ENCODE results near the gene DCP1A. TPM values are rescaled to one million over a fixed set of nuclear protein-coding genes. Genes with fewer than 3 reads are reported as not detected.
"Not testable (repeated sequence)": the region's sequence is repeated elsewhere in the genome, so short reads cannot be mapped to it uniquely, and the experiment has no call there.

The DCP1A gene
- polyA plus RNA-seq, 1 experiment: 34.0 TPM

GRCh38 chr3:53255775-53256703 lies 91.3 kb downstream of the DCP1A start, which contains the start of gene TKT:
Gene TKT (minus strand): TSS chr3:53256022. CDS start chr3:53255942, 80 bp downstream.
- CTCF ChIA-PET: interaction anchor here (0.9 kb wide), 1 partner anchor 86 kb away, joined by 3 read pairs; no protein-coding TSS in a partner anchor
- DNase-seq (ENCODE audit: low read depth): peak; percentile 31
- POLR2A ChIA-PET: no interaction called here
- no peak for TF ChIP-seq CTCF (IDR thresholded peaks at IDR 0.05; ENCODE audit: insufficient read depth, low read depth, low read length)
- H3K27me3 ChIP-seq (ENCODE audit: control insufficient read depth, insufficient read depth, low read length): no peaks in the 10 kb centered on the region
- peak within 1 kb of the TSS; percentile 77 for H3K4me3 ChIP-seq (ENCODE audit: low read depth, low read length)
- H3K36me3 ChIP-seq (ENCODE audit: control insufficient read depth, insufficient read depth, low read length): no peaks in the 10 kb centered on the region; the same call in none of the 2 replicates

- POLR2A ChIA-PET: no interaction called here
- H3K36me3 ChIP-seq (ENCODE audit: control insufficient read depth, insufficient read depth, low read length): peaks cover 2% of the 10 kb centered on the region
- no peak for DNase-seq (ENCODE audit: low read depth)
- peak overlapping the region; percentile 77 for H3K4me3 ChIP-seq (ENCODE audit: low read depth, low read length)
- CTCF ChIA-PET: interaction anchor here (0.9 kb wide), 1 partner anchor 87 kb away, joined by 3 read pairs; no protein-coding TSS in a partner anchor
- no peaks in the 10 kb centered on the region for H3K27me3 ChIP-seq (ENCODE audit: control insufficient read depth, insufficient read depth, low read length)
- no peak for TF ChIP-seq CTCF (IDR thresholded peaks at IDR 0.05; ENCODE audit: insufficient read depth, low read depth, low read length)
Measured at GRCh38 chr3:53255423-53255774, 91.9 kb downstream of the DCP1A start.

- no peak for DNase-seq (ENCODE audit: low read depth)
- Histone ChIP-seq H3K27me3 (ENCODE audit: control insufficient read depth, insufficient read depth, low read length) (no peaks in the 10 kb centered on the region), H3K36me3 (ENCODE audit: control insufficient read depth, insufficient read depth, low read length) (peaks cover 2% of the 10 kb centered on the region), H3K4me3 (ENCODE audit: low read depth, low read length) (peak overlapping the region; percentile 77)
- CTCF ChIA-PET: interaction anchor here (0.9 to 1.0 kb wide), 4 partner anchors 11 to 88 kb away, joined by 3 read pairs; no protein-coding TSS in a partner anchor
- TF ChIP-seq CTCF (IDR thresholded peaks at IDR 0.05; ENCODE audit: insufficient read depth, low read depth, low read length): no peak
- POLR2A ChIA-PET: interaction anchor here (0.5 kb wide), 1 partner anchor 94 kb away, joined by 3 read pairs; no protein-coding TSS in a partner anchor
Measured at GRCh38 chr3:53254509-53255422, 92.6 kb downstream of the DCP1A start.

GRCh38 chr3:53253707-53254508 lies 93.4 kb downstream of the DCP1A start:
- TF ChIP-seq CTCF (IDR thresholded peaks at IDR 0.05; ENCODE audit: insufficient read depth, low read depth, low read length): no peak
- CTCF ChIA-PET: interaction anchor here (0.6 to 1.0 kb wide), 4 partner anchors 10 to 34 kb away, joined by 3 to 4 read pairs (median 3); no protein-coding TSS in a partner anchor
- no peak for DNase-seq (ENCODE audit: low read depth)

GRCh38 chr3:53252947-53253322 lies 94.4 kb downstream of the DCP1A start:
- H3K4me3 ChIP-seq (ENCODE audit: low read depth, low read length): peak overlapping the region; percentile 77
- DNase-seq (ENCODE audit: low read depth); CTCF ChIA-PET; POLR2A ChIA-PET; H3K36me3 ChIP-seq (ENCODE audit: control insufficient read depth, insufficient read depth, low read length); H3K27me3 ChIP-seq (ENCODE audit: control insufficient read depth, insufficient read depth, low read length): not testable (repeated sequence)

More at GRCh38 chr3:53253707-53254508, 93.4 kb downstream of the DCP1A start:
- Histone ChIP-seq H3K4me3 (ENCODE audit: low read depth, low read length) (peak overlapping the region; percentile 77), H3K27me3 (ENCODE audit: control insufficient read depth, insufficient read depth, low read length) (no peaks in the 10 kb centered on the region), H3K36me3 (ENCODE audit: control insufficient read depth, insufficient read depth, low read length) (peaks cover 2% of the 10 kb centered on the region)
- POLR2A ChIA-PET: no interaction called here
